ENCODE results near the gene PIH1D2. TPM values are rescaled to one million over a fixed set of nuclear protein-coding genes. Genes with fewer than 3 reads are reported as not detected.

Gene PIH1D2
- total and polyA plus RNA-seq, 9 of the 15 experiments (the other 6 are each of a cell fraction or from before 2014, with no cell fraction given) = 1.5 to 5.4 (median 3.0) TPM

GRCh38 chr11:112114460-112114859 lies 40.6 kb upstream of the PIH1D2 start (continued):
- TF ChIP-seq, protein P1, sequence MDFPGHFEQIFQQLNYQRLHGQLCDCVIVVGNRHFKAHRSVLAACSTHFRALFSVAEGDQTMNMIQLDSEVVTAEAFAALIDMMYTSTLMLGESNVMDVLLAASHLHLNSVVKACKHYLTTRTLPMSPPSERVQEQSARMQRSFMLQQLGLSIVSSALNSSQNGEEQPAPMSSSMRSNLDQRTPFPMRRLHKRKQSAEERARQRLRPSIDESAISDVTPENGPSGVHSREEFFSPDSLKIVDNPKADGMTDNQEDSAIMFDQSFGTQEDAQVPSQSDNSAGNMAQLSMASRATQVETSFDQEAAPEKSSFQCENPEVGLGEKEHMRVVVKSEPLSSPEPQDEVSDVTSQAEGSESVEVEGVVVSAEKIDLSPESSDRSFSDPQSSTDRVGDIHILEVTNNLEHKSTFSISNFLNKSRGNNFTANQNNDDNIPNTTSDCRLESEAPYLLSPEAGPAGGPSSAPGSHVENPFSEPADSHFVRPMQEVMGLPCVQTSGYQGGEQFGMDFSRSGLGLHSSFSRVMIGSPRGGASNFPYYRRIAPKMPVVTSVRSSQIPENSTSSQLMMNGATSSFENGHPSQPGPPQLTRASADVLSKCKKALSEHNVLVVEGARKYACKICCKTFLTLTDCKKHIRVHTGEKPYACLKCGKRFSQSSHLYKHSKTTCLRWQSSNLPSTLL (IDR thresholded peaks at IDR 0.05) = no peak
- TF ChIP-seq, protein P2, sequence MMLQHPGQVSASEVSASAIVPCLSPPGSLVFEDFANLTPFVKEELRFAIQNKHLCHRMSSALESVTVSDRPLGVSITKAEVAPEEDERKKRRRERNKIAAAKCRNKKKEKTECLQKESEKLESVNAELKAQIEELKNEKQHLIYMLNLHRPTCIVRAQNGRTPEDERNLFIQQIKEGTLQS (IDR thresholded peaks at IDR 0.05) = peak; percentile 30; the same call in 1 of the 2 replicates
- TF ChIP-seq, protein P2 (CRISPR knock-in tag; conservative IDR thresholded peaks at IDR 0.05) = no peak
- no peak for TF ChIP-seq ZNF408 (CRISPR knock-in tag; IDR thresholded peaks at IDR 0.05; ENCODE audit: low read depth)
- 0 out of 2 replicates have a peak, but pooled peaks have one; percentile 37 for TF ChIP-seq FOSL1 (tag; conservative IDR thresholded peaks at IDR 0.05)
- TF ChIP-seq, protein P3, sequence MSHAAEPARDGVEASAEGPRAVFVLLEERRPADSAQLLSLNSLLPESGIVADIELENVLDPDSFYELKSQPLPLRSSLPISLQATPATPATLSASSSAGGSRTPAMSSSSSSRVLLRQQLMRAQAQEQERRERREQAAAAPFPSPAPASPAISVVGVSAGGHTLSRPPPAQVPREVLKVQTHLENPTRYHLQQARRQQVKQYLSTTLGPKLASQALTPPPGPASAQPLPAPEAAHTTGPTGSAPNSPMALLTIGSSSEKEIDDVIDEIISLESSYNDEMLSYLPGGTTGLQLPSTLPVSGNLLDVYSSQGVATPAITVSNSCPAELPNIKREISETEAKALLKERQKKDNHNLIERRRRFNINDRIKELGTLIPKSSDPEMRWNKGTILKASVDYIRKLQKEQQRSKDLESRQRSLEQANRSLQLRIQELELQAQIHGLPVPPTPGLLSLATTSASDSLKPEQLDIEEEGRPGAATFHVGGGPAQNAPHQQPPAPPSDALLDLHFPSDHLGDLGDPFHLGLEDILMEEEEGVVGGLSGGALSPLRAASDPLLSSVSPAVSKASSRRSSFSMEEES (CRISPR knock-in tag; IDR thresholded peaks at IDR 0.05) = no peak
- TF ChIP-seq HDAC2 (IDR thresholded peaks at IDR 0.05) = no peak
- TF ChIP-seq CBX5 (IDR thresholded peaks at IDR 0.05; ENCODE audit: borderline replicate concordance, low read depth) = no peak
- no peak for TF ChIP-seq MTF1 (CRISPR knock-in tag; IDR thresholded peaks at IDR 0.05; ENCODE audit: borderline replicate concordance)
- no peak for TF ChIP-seq ZBTB33 (CRISPR knock-in tag; IDR thresholded peaks at IDR 0.05)
- no peak for TF ChIP-seq MYBL2 (IDR thresholded peaks at IDR 0.05; ENCODE audit: low read depth)
- no peak for TF ChIP-seq MYBL2 (CRISPR knock-in tag; IDR thresholded peaks at IDR 0.05; ENCODE audit: borderline replicate concordance)
- no peak for TF ChIP-seq ZNF282 (CRISPR knock-in tag; IDR thresholded peaks at IDR 0.05)
- peak; percentile 69 for TF ChIP-seq JUND (IDR thresholded peaks at IDR 0.05; ENCODE audit: borderline replicate concordance, low read depth, low read length)
- peak; percentile 50; the same call in 1 of the 3 replicates for TF ChIP-seq JUND (tag; IDR thresholded peaks at IDR 0.05; ENCODE audit: borderline replicate concordance, low read depth, low read length)
- peak; percentile 49; the same call in 1 of the 2 replicates for TF ChIP-seq ARID1B (IDR thresholded peaks at IDR 0.05)
- no peak for TF ChIP-seq CHD2 (IDR thresholded peaks at IDR 0.05; ENCODE audit: low read depth, low read length)
- 0 out of 2 replicates have a peak, but pooled peaks have one; percentile 41 for TF ChIP-seq SMARCA4 (IDR thresholded peaks at IDR 0.05)
- TF ChIP-seq HMG20B (CRISPR knock-in tag; IDR thresholded peaks at IDR 0.05) = no peak
- no peak for TF ChIP-seq ZFP1 (CRISPR knock-in tag; IDR thresholded peaks at IDR 0.05)
